SU-DHL-6 (cell line): Measurements from ENCODE around the gene RHEBL1.

Experiments
- EZH2phosphoT487 ChIP-seq: fragments of 200-600 bp; sonication (generic), shearing (Covaris generic); conservative IDR thresholded peaks from 2 replicates; pipeline ENCODE4 v1.6.1; 2018; ENCODE audit warnings: mild to moderate bottlenecking, antibody characterized with exemption, low read length, moderate library complexity, mixed read lengths
- TF ChIP-seq, protein P1 (sequence below): fragments of 200-600 bp; sonication (generic); IDR thresholded peaks from one replicate; pipeline ENCODE4 v1.5.1; 2017; ENCODE audit warnings: antibody characterized with exemption, mild to moderate bottlenecking, low read length, moderate library complexity; ENCODE audit not compliant: insufficient read depth, poor library complexity, severe bottlenecking

DNA sequence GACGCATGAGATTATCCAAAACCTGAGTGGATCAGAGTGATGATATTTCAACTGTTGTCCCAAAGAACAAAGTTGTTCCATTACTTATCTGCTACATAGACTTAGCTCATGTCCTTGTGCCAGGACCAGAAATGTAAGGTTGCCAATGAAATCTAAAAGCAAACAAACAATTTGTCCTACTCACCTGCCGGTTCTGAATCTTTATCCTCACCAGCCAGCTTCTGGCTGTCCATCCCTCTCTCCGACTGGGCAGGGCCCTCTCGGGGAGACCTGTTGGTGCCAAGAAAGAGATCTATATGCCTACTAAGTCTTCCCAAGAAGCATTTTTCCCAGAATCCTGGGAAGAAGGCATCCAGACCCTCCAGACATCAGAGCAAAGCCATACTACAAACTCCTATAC lies 14.7 kb downstream of the RHEBL1 start:
- no peak for TF ChIP-seq EZH2phosphoT487
- TF ChIP-seq, protein P1, sequence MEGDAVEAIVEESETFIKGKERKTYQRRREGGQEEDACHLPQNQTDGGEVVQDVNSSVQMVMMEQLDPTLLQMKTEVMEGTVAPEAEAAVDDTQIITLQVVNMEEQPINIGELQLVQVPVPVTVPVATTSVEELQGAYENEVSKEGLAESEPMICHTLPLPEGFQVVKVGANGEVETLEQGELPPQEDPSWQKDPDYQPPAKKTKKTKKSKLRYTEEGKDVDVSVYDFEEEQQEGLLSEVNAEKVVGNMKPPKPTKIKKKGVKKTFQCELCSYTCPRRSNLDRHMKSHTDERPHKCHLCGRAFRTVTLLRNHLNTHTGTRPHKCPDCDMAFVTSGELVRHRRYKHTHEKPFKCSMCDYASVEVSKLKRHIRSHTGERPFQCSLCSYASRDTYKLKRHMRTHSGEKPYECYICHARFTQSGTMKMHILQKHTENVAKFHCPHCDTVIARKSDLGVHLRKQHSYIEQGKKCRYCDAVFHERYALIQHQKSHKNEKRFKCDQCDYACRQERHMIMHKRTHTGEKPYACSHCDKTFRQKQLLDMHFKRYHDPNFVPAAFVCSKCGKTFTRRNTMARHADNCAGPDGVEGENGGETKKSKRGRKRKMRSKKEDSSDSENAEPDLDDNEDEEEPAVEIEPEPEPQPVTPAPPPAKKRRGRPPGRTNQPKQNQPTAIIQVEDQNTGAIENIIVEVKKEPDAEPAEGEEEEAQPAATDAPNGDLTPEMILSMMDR = no peak
